ENCODE results near the gene PDE9A.

PDE9A gene

DNA sequence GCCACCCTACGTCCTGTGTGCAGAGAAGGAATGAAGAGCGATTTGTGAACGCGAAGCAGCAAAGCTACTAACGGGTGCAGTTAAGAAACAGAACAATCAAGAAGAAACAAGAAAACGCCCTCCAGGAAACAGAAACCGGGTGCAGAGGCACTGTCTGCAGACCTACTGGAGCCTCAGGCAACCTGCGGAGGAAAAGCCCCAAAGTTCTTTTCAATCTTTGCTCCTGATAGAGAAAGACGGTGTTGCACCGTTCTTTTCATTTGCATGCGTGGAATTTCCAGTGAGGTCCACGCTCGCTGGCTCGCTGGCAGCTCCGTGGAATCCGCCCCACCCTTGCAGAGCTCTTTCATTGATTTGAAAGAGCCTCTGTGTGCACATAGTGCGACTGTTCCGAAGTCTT, 37.0 kb upstream of the PDE9A start:
- FAIRE-seq: no peak
- TF ChIP-seq POLR2A (IDR thresholded peaks at IDR 0.05; ENCODE audit: low read depth, low read length) (no peak), POLR2AphosphoS5 (IDR thresholded peaks at IDR 0.05; ENCODE audit: low read depth, low read length) (no peak), TAF1 (IDR thresholded peaks at IDR 0.05; ENCODE audit: borderline replicate concordance, low read depth, low read length) (no peak)
- DNase-seq (ENCODE audit: insufficient read length): no peak

DNA sequence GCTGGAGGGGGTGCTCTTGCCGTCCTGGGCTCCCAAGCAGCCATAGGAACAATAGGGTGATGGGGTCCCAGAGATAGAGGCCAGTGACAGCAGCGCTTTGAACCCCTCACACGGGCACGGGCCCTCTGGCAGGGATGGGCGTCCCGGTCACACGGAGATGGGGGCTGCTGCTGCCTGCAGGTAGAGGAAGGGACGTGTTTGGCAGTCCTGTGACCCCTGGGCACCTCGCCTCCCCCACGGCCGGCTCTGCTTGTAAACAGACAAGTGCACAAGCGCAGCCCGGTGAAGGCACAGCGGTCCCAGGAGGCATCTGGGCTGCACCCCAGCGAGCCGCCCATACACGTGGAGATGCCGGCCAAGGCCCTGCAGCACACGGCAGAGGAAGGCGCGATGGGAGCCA, 36.5 kb upstream of the PDE9A start:
- FAIRE-seq: no peak
- TF ChIP-seq POLR2AphosphoS5 (IDR thresholded peaks at IDR 0.05; ENCODE audit: low read depth, low read length): no peak
- TF ChIP-seq POLR2A (IDR thresholded peaks at IDR 0.05; ENCODE audit: low read depth, low read length): no peak
- no peak for TF ChIP-seq TAF1 (IDR thresholded peaks at IDR 0.05; ENCODE audit: borderline replicate concordance, low read depth, low read length)
- DNase-seq (ENCODE audit: insufficient read length): no peak

DNA sequence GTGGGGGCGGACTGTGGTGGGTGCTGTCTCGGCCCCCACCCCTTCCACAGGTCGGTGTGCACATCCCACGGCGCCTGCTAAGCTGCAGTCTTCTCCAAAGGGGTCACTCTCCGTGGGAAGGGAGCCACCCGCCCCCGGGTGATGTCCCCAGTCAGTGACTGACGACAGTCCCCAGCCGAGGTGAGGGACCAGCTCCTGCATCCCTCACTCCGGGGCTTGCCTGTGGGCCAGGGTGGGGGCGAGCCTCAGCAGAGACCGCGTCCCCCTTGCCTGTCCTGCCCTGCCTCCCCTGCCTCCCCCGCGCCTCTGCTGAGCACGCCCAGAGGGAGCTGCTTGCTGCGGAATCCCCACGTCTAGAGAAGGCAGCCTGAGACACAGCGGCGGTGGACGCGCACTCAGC, 35.9 kb upstream of the PDE9A start:
- DNase-seq (ENCODE audit: insufficient read length) (no peak), FAIRE-seq (no peak)
- no peak for TF ChIP-seq POLR2A (IDR thresholded peaks at IDR 0.05; ENCODE audit: low read depth, low read length)
- TF ChIP-seq TAF1 (IDR thresholded peaks at IDR 0.05; ENCODE audit: borderline replicate concordance, low read depth, low read length): no peak
- TF ChIP-seq POLR2AphosphoS5 (IDR thresholded peaks at IDR 0.05; ENCODE audit: low read depth, low read length): no peak

DNA sequence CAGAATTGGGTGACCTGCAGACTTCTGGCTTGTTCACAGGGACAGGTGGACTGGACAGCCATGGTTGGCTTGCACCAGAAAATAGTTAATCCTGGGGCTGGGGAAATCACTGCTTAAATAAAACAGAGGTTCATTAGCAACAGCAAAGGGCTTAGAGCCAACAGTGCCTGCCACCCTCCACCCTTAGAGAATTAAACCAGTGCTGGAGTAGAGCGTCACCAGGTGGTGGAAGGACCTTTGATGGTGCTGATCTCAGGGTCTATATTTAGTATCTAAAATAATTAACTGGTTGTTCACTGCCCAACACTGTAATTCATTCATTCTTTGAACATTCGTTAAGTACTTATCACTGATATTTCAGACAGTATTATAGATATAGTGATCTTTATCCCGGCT, 34.7 kb upstream of the PDE9A start:
- no peak for FAIRE-seq
- no peak for DNase-seq (ENCODE audit: insufficient read length)
- TF ChIP-seq POLR2AphosphoS5 (IDR thresholded peaks at IDR 0.05; ENCODE audit: low read depth, low read length) (no peak), TAF1 (IDR thresholded peaks at IDR 0.05; ENCODE audit: borderline replicate concordance, low read depth, low read length) (no peak), POLR2A (IDR thresholded peaks at IDR 0.05; ENCODE audit: low read depth, low read length) (no peak)

DNA sequence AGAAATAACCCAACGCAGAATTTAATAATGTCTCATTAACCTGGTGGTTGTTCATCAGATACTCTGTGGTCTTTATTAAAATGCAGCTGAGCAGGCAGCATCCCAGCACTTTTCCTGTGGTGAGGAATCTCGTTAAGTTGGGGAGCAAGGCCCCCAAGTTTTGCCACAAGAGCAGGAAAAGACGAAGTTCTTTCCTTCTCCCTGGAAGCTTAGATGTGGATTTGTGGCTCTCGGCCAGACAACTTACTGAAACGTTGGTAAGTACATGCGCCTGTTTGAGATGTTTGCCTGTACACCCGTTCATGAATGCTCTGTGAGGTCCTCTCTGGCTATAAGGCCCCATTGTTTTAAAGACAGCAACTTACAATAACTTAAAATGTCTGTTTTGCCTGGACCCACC, 34.3 kb upstream of the PDE9A start:
- no peak for TF ChIP-seq TAF1 (IDR thresholded peaks at IDR 0.05; ENCODE audit: borderline replicate concordance, low read depth, low read length)
- TF ChIP-seq POLR2A (IDR thresholded peaks at IDR 0.05; ENCODE audit: low read depth, low read length): no peak
- TF ChIP-seq POLR2AphosphoS5 (IDR thresholded peaks at IDR 0.05; ENCODE audit: low read depth, low read length): no peak
- no peak for DNase-seq (ENCODE audit: insufficient read length)
- no peak for FAIRE-seq

DNA sequence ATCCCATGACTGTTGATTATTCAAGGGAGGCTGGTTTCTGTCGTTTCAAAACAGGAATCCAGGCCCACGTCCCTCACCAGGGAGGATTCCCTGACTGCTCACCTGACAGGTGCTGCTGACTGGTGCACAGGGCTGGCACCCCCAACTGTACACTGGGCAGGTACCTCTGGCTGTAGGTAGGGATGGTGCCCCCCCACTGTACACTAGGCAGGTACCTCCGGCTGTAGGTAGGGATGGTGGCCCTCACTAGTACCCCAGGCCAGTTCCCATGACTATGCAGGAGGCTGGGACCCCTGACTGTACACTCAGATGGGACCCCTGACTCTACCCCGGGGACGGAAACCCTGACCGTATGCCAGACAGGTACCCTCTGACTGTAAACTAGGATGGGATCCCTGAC, 33.6 kb upstream of the PDE9A start:
- DNase-seq (ENCODE audit: insufficient read length) (no peak), FAIRE-seq (no peak)
- no peak for TF ChIP-seq POLR2AphosphoS5 (IDR thresholded peaks at IDR 0.05; ENCODE audit: low read depth, low read length)
- no peak for TF ChIP-seq TAF1 (IDR thresholded peaks at IDR 0.05; ENCODE audit: borderline replicate concordance, low read depth, low read length)
- TF ChIP-seq POLR2A (IDR thresholded peaks at IDR 0.05; ENCODE audit: low read depth, low read length): no peak

DNA sequence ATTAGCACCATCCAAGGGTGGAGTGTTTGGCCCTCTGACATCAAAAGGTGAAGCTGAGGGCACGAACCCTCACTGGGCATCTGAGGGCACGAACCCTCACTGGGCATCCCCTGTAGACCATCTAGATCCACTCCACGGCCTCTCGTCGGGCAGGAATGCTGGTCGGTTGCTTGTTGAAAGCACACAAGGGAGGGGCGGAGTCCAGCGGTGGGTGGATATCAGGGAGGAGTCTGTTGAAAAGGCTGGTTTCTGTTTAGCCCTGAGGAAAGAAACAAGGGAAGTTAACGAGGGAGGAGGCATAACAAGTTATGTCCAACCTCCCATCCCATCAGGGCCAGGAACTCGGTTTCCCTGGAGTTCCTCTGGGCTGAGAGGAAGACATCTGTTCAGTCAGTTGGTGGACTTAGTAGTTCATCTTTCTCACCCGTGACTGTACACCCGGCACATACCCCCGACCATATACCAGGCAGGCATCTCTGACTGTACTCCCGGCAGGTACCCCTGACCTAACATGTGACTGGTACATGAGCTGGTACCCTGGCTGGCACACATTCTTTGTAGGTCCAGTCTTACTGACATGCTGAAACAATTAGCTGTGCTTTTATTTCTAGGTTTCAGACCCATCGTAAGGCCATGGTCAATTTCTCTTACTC, 32.1 kb upstream of the PDE9A start:
- FAIRE-seq: no peak
- DNase-seq (ENCODE audit: insufficient read length): no peak
- TF ChIP-seq TAF1 (IDR thresholded peaks at IDR 0.05; ENCODE audit: borderline replicate concordance, low read depth, low read length): no peak
- no peak for TF ChIP-seq POLR2AphosphoS5 (IDR thresholded peaks at IDR 0.05; ENCODE audit: low read depth, low read length)
- TF ChIP-seq POLR2A (IDR thresholded peaks at IDR 0.05; ENCODE audit: low read depth, low read length): no peak

DNA sequence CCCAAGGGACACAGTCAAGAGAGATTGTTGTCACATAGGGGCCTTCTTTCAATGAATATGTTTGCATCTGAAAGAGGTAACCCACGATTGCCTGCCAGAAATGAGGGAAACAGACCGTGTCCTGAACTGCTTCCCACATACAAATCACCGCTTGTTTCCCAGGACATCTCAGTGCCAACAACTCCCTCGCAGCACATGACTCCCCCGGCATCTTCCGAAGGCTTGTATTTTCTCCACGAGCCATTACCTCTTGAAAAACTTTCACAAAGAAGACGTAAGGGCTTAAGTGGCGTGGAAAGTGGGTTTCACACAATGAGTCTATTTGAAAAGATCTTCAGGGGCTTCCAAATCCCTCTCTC, 31.6 kb upstream of the PDE9A start:
- no peak for TF ChIP-seq TAF1 (IDR thresholded peaks at IDR 0.05; ENCODE audit: borderline replicate concordance, low read depth, low read length)
- no peak for TF ChIP-seq POLR2A (IDR thresholded peaks at IDR 0.05; ENCODE audit: low read depth, low read length)
- TF ChIP-seq POLR2AphosphoS5 (IDR thresholded peaks at IDR 0.05; ENCODE audit: low read depth, low read length): no peak
- no peak for FAIRE-seq
- no peak for DNase-seq (ENCODE audit: insufficient read length)

DNA sequence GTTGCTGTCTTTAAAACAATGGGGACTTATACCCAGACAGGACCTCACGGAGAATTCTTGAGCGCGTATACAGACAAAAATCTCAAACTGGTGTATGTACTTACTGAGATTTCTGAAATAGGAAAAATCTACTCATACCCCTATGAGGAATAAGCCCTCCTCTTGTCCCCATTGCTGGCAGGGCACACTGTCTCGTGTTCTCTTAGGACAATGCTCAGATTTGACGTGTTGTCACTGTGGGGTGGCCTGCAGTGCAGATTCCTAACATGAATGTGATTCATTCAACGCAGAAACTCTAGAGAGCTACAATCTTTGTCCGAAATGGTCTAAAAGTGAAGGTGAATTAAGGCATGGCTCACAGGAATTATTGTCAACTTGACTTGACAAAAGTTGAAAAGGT, 31.1 kb upstream of the PDE9A start:
- TF ChIP-seq POLR2A (IDR thresholded peaks at IDR 0.05; ENCODE audit: low read depth, low read length) (no peak), POLR2AphosphoS5 (IDR thresholded peaks at IDR 0.05; ENCODE audit: low read depth, low read length) (no peak), TAF1 (IDR thresholded peaks at IDR 0.05; ENCODE audit: borderline replicate concordance, low read depth, low read length) (no peak)
- DNase-seq (ENCODE audit: insufficient read length): no peak
- FAIRE-seq: no peak

DNA sequence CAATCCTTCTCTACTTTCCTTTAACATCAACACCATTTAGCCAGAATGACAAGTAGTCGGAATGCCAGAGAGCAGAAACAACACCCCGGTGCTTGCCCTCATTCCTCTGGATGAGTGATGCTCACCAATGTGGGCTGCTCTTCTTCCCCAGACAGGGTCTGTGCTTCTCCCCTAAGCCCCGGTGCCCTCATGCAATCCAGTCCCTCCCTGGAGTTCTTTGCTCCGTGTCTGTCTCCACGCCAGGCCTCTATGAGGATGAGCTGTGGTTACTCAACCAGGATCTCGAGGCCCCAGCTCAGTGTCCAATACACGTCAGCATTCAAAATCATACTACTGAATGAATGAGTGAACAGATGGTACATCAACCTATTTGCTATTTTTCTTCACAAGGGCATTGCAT, 29.7 kb upstream of the PDE9A start:
- no peak for FAIRE-seq
- no peak for TF ChIP-seq TAF1 (IDR thresholded peaks at IDR 0.05; ENCODE audit: borderline replicate concordance, low read depth, low read length)
- TF ChIP-seq POLR2A (IDR thresholded peaks at IDR 0.05; ENCODE audit: low read depth, low read length): no peak
- no peak for TF ChIP-seq POLR2AphosphoS5 (IDR thresholded peaks at IDR 0.05; ENCODE audit: low read depth, low read length)
- DNase-seq (ENCODE audit: insufficient read length): no peak

DNA sequence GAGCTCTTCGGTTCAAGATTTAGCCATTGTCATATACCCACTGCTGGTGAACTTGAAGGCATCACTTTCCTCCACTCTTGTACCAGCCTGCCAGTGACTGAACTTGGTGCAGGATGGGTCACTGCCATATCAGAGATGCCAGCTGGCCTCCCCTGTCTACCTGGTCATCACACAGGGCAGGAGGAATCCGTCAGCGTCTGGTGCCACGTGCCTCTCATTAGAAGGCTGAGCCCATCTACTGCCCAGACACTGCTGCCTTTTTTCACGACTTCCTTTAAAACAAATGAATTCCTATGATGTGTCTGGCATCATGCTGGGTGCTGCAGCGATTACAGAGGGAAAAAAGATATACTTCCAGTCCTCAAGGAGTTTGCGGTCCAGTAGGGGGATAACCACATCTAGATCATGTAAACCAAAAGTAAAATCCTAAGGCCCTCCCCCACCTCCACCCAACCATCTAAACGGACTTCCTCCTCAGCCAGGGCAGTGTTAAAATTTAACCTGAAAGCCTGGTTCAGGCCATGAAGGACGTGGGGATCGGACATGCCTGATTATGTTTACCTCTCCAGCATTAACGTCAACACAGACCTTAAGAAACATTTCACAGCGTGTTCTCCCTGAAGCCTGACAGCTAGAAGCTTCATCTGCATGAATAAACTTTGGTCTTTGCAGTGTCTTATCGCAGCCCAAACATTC, 29.2 kb upstream of the PDE9A start:
- DNase-seq (ENCODE audit: insufficient read length) (no peak), FAIRE-seq (no peak)
- TF ChIP-seq TAF1 (IDR thresholded peaks at IDR 0.05; ENCODE audit: borderline replicate concordance, low read depth, low read length): no peak
- no peak for TF ChIP-seq POLR2A (IDR thresholded peaks at IDR 0.05; ENCODE audit: low read depth, low read length)
- no peak for TF ChIP-seq POLR2AphosphoS5 (IDR thresholded peaks at IDR 0.05; ENCODE audit: low read depth, low read length)

DNA sequence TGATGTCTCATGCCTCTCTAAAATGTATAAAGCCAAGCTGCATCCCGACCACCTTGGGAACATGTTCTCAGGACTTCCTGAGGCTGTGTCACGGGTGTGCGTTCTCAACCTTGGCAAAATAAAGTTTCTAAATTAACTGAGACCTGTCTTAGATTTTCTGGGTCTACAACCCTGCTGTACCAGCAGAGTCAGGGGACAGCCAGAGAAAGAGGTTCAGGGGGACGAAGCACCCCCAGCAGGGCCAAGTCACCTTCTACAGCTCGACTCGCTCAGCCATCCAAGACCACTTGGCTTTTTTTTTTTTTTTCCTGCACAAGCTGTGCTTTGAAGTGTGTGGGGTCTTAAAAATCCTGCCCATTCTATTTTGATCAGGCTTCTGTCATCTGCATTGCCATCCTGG, 28.5 kb upstream of the PDE9A start:
- FAIRE-seq: no peak
- no peak for DNase-seq (ENCODE audit: insufficient read length)
- TF ChIP-seq TAF1 (IDR thresholded peaks at IDR 0.05; ENCODE audit: borderline replicate concordance, low read depth, low read length) (no peak), POLR2AphosphoS5 (IDR thresholded peaks at IDR 0.05; ENCODE audit: low read depth, low read length) (no peak), POLR2A (IDR thresholded peaks at IDR 0.05; ENCODE audit: low read depth, low read length) (no peak)

Data from GM12892 (cell line).